ENCODE data around the gene EPC1.
A peak's percentile ranks its signal among the peaks of the same experiment; 100 is the strongest.

Gene EPC1

GRCh38 chr10:32341596-32341995, 5.4 kb downstream of the EPC1 start:
- no peak overlapping the region for H3K27ac ChIP-seq

GRCh38 chr10:32340596-32341180, 6.3 kb downstream of the EPC1 start:
- no peak overlapping the region for H3K27ac ChIP-seq
- H3K4me3 ChIP-seq = no peak overlapping the region

More at GRCh38 chr10:32341596-32341995, 5.4 kb downstream of the EPC1 start:
- no peak overlapping the region for H3K4me3 ChIP-seq

GRCh38 chr10:32338262-32338661, 8.7 kb downstream of the EPC1 start:
- H3K27ac ChIP-seq = no peak overlapping the region
- no peak overlapping the region for H3K4me3 ChIP-seq

GRCh38 chr10:32337350-32337749, 9.6 kb downstream of the EPC1 start:
- H3K4me3 ChIP-seq = no peak overlapping the region
- no peak overlapping the region for H3K27ac ChIP-seq

- Histone ChIP-seq H3K27ac (peak overlapping the region in 1 of 21 experiments; percentile 51), H3K4me3 (no peak overlapping the region)
These were observed 13.1 kb downstream of the EPC1 start for GRCh38 chr10:32333849-32334248.

GRCh38 chr10:32332299-32332750, 14.6 kb downstream of the EPC1 start:
- H3K4me3 ChIP-seq = no peak overlapping the region
- H3K27ac ChIP-seq = peak overlapping the region in 6 of 21 experiments; percentile 5 to 27 (median 14)

- Histone ChIP-seq H3K27ac (peak overlapping the region in 2 of 21 experiments; percentile 22 to 27), H3K4me3 (no peak overlapping the region)
These were observed 15.4 kb downstream of the EPC1 start for GRCh38 chr10:32331606-32332005.

GRCh38 chr10:32330214-32330613, 16.7 kb downstream of the EPC1 start:
- no peak overlapping the region for H3K4me3 ChIP-seq
- peak overlapping the region in 1 of 21 experiments; percentile 12 for H3K27ac ChIP-seq

- H3K27ac ChIP-seq = no peak overlapping the region
- no peak overlapping the region for H3K4me3 ChIP-seq
These were observed 17.9 kb downstream of the EPC1 start for GRCh38 chr10:32329061-32329460.

- peak overlapping the region in 1 of 21 experiments; percentile 5 for H3K27ac ChIP-seq
- H3K4me3 ChIP-seq = no peak overlapping the region
These were observed 18.5 kb downstream of the EPC1 start for GRCh38 chr10:32328499-32328898.

GRCh38 chr10:32327364-32327691, 19.6 kb downstream of the EPC1 start:
- Histone ChIP-seq H3K27ac (no peak overlapping the region), H3K4me3 (no peak overlapping the region)

- Histone ChIP-seq H3K27ac (peak overlapping the region in 1 of 21 experiments; percentile 28), H3K4me3 (no peak overlapping the region)
These were observed 20.1 kb downstream of the EPC1 start for GRCh38 chr10:32326680-32327363.

GRCh38 chr10:32326119-32326518, 20.8 kb downstream of the EPC1 start:
- no peak overlapping the region for H3K4me3 ChIP-seq
- peak overlapping the region in 1 of 21 experiments; percentile 28 for H3K27ac ChIP-seq

GRCh38 chr10:32323051-32323450, 23.9 kb downstream of the EPC1 start:
- Histone ChIP-seq H3K27ac (no peak overlapping the region), H3K4me3 (no peak overlapping the region)

- H3K27ac ChIP-seq = no peak overlapping the region
- no peak overlapping the region for H3K4me3 ChIP-seq
These were observed 25.8 kb downstream of the EPC1 start for GRCh38 chr10:32321016-32321631.

- H3K4me3 ChIP-seq = no peak overlapping the region
- peak overlapping the region in 2 of 21 experiments; percentile 16 to 38 for H3K27ac ChIP-seq
These were observed 28.5 kb downstream of the EPC1 start for GRCh38 chr10:32318476-32318896.

GRCh38 chr10:32317795-32318357, 29.1 kb downstream of the EPC1 start:
- H3K4me3 ChIP-seq = no peak overlapping the region
- peak overlapping the region in 2 of 21 experiments; percentile 16 to 38 for H3K27ac ChIP-seq

GRCh38 chr10:32315424-32315823, 31.5 kb downstream of the EPC1 start:
- Histone ChIP-seq H3K4me3 (no peak overlapping the region), H3K27ac (no peak overlapping the region)

- Histone ChIP-seq H3K4me3 (no peak overlapping the region), H3K27ac (no peak overlapping the region)
These were observed 32.4 kb downstream of the EPC1 start for GRCh38 chr10:32314588-32314987.

- Histone ChIP-seq H3K27ac (peak overlapping the region in 1 of 21 experiments; percentile 21), H3K4me3 (no peak overlapping the region)
These were observed 38.8 kb downstream of the EPC1 start for GRCh38 chr10:32308027-32308603.
